DND-41 (cell line): Measurements from ENCODE around the gene RAB7B.

Experiments used
- EZH2 ChIP-seq: IDR thresholded peaks from 3 replicates; pipeline ENCODE4 v1.6.1; 2012; ENCODE audit warnings: borderline replicate concordance, low read depth, mild to moderate bottlenecking, moderate library complexity, low read length, inconsistent platforms; ENCODE audit not compliant: severe bottlenecking
- TF ChIP-seq, protein P1 (sequence below): IDR thresholded peaks from 2 replicates; pipeline ENCODE4 v1.5.1; 2012; ENCODE audit warnings: borderline replicate concordance, low read length, moderate library complexity, mild to moderate bottlenecking; ENCODE audit not compliant: poor library complexity, severe bottlenecking; ENCODE audit errors: extremely low read depth

DNA sequence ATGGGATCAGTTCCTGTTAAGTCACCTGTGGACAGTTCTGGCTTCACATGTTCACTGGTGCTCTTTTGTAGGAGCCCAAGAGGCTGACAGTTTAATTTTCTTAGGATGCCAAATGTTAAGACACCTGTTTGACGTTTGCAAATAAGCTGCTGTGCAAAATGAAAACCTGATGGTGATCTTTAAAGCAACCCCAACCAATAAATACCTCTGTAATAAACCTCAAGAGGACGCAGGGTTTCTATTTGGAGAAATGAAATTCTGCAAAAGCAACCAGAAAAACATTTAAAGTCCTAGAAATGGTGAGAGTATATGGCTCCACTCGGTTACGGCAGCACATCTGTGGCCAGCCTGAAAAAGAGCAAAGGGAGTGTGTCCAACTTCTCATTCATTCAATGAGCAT, 44.1 kb upstream of the RAB7B start:
- TF ChIP-seq, protein P1, sequence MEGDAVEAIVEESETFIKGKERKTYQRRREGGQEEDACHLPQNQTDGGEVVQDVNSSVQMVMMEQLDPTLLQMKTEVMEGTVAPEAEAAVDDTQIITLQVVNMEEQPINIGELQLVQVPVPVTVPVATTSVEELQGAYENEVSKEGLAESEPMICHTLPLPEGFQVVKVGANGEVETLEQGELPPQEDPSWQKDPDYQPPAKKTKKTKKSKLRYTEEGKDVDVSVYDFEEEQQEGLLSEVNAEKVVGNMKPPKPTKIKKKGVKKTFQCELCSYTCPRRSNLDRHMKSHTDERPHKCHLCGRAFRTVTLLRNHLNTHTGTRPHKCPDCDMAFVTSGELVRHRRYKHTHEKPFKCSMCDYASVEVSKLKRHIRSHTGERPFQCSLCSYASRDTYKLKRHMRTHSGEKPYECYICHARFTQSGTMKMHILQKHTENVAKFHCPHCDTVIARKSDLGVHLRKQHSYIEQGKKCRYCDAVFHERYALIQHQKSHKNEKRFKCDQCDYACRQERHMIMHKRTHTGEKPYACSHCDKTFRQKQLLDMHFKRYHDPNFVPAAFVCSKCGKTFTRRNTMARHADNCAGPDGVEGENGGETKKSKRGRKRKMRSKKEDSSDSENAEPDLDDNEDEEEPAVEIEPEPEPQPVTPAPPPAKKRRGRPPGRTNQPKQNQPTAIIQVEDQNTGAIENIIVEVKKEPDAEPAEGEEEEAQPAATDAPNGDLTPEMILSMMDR = no peak
- no peak for TF ChIP-seq EZH2
